Measurements from ENCODE around the gene STXBP3. TPM values are rescaled to one million over a fixed set of nuclear protein-coding genes. Genes with fewer than 3 reads are reported as not detected.

Gene STXBP3
- total and polyA plus RNA-seq, 2 of the 4 experiments (the other 2 are of a cell fraction): 19.1 to 19.7 TPM

GRCh38 chr1:108858230-108858950 lies 111.9 kb downstream of the STXBP3 start:
- no peak overlapping the region for H2BK5ac ChIP-seq (ENCODE audit: low read depth, low read length, poor library complexity, severe bottlenecking)
- no peaks in the 10 kb centered on the region for H3K79me1 ChIP-seq (ENCODE audit: low read depth in 1 of 2, low read length in 2 of 2)
- H3K4me2 ChIP-seq (ENCODE audit: low read depth, low read length): no peak overlapping the region
- H2BK15ac ChIP-seq (ENCODE audit: low read depth, low read length): no peak overlapping the region
- H2AK5ac ChIP-seq (ENCODE audit: low read depth, low read length): no peak overlapping the region
- ATAC-seq (ENCODE audit: low read depth) (0 out of 2 replicates have a peak, but pooled peaks have one; percentile 14), DNase-seq (no peak)
- peaks cover 4% of the 10 kb centered on the region; the same call in 1 of the 2 replicates for H3K27me3 ChIP-seq (ENCODE audit: control insufficient read depth, insufficient read depth, low read length)
- H3K14ac ChIP-seq (replicated peaks; ENCODE audit: low read depth, low read length): no peak overlapping the region
- H3K36me3 ChIP-seq (ENCODE audit: control insufficient read depth, insufficient read depth, low read length): no peaks in the 10 kb centered on the region
- H3K23ac ChIP-seq (ENCODE audit: low read depth, low read length): no peak overlapping the region
- dilution Hi-C loops (cut with HindIII; ENCODE audit: low sequenced_read_pairs, unreplicated experiment): no loop called here
- H4K91ac ChIP-seq (ENCODE audit: insufficient read depth, low read depth, low read length): no peak overlapping the region
- H2AFZ ChIP-seq (replicated peaks; ENCODE audit: low read length, poor library complexity): no peak overlapping the region
- no peaks in the 10 kb centered on the region for H3K9me1 ChIP-seq (ENCODE audit: insufficient read depth, low read length)
- H2BK20ac ChIP-seq (ENCODE audit: low read depth, low read length): no peak overlapping the region
- intact Hi-C loops (cut with micrococcal nuclease): no loop called here
- no CpG with 5 or more reads among the region's 6 CpGs for WGBS, 2 experiments (ENCODE audit: extremely low coverage in 2 of 2, insufficient read length in 1 of 2)
- H3K18ac ChIP-seq (ENCODE audit: low read depth, low read length): no peak overlapping the region
- no peaks in the 10 kb centered on the region for H3K4me1 ChIP-seq (ENCODE audit: control insufficient read depth, insufficient read depth, low read length)
- H3K4ac ChIP-seq (ENCODE audit: low read depth, low read length): no peak overlapping the region
- no peaks in the 10 kb centered on the region for H4K20me1 ChIP-seq (ENCODE audit: insufficient read depth, low read length)
- TF ChIP-seq SMC3 (IDR thresholded peaks at IDR 0.05; ENCODE audit: low read depth, low read length) (no peak), POLR2A (IDR thresholded peaks at IDR 0.05; ENCODE audit: low read depth, low read length) (no peak), RAD21 (IDR thresholded peaks at IDR 0.05; ENCODE audit: low read length) (no peak), MAZ (IDR thresholded peaks at IDR 0.05; ENCODE audit: borderline replicate concordance, low read depth, low read length) (no peak), BHLHE40 (IDR thresholded peaks at IDR 0.05; ENCODE audit: low read depth, low read length) (no peak)
- H2AK9ac ChIP-seq (replicated peaks; ENCODE audit: low read depth, low read length, poor library complexity): no peak overlapping the region
- no peak overlapping the region for H3K56ac ChIP-seq (ENCODE audit: extremely low read depth, insufficient read depth, low read length)
- in situ Hi-C loops (cut with MboI; ENCODE audit: low sequenced_read_pairs): no loop called here
- no TSS peak for BruUV-seq (replicated peaks)
- ChIA-PET CTCF (no interaction called here), POLR2A (ENCODE audit: unreplicated experiment) (no interaction called here)
- H4K5ac ChIP-seq (ENCODE audit: low read depth, low read length): no peak overlapping the region
- no peak overlapping the region for H3K4me3 ChIP-seq (ENCODE audit: insufficient read depth, low read depth, low read length)
- no peaks in the 10 kb centered on the region for H3K9me3 ChIP-seq (ENCODE audit: control insufficient read depth, insufficient read depth, low read length)
- no peak overlapping the region for H2BK120ac ChIP-seq (ENCODE audit: low read depth, low read length)
- no peak overlapping the region for H4K8ac ChIP-seq (ENCODE audit: low read depth in 2 of 2, low read length in 2 of 2)
- no peak overlapping the region for H3K27ac ChIP-seq (ENCODE audit: insufficient read depth, low read length)
- H3K9ac ChIP-seq (ENCODE audit: low read depth, low read length): no peak overlapping the region

Other genes with a start within 250 kb of the STXBP3 start
- gene EEIG2, start 186.6 kb upstream of the STXBP3 start, total RNA-seq (2012; rRNA removed): 4.8 and 5.8 TPM in 2 replicates
- 1.4 and 1.7 TPM in 2 replicates for gene EEIG2, start 186.6 kb upstream of the STXBP3 start, polyA plus RNA-seq (2012; rRNA removed)
- 0.28 and 0.54 TPM in 2 replicates for gene HENMT1, start 85.6 kb upstream of the STXBP3 start, total RNA-seq (2012; rRNA removed)
- gene HENMT1, start 85.6 kb upstream of the STXBP3 start, polyA plus RNA-seq (2012; rRNA removed): 0.43 and 0.67 TPM in 2 replicates
- gene PRPF38B, start 54.4 kb upstream of the STXBP3 start, total RNA-seq (2012; rRNA removed): 9.0 and 15.0 TPM in 2 replicates
- gene PRPF38B, start 54.4 kb upstream of the STXBP3 start, polyA plus RNA-seq (2012; rRNA removed): 15.5 and 19.3 TPM in 2 replicates
- gene FNDC7, start 33.8 kb upstream of the STXBP3 start, total RNA-seq (2012; rRNA removed): under 0.01 TPM in 1 of 2 replicates, not detected in the other
- 0.06 TPM in 1 of 2 replicates, not detected in the other for gene FNDC7, start 33.8 kb upstream of the STXBP3 start, polyA plus RNA-seq (2012; rRNA removed)
- gene AKNAD1, start 110.4 kb downstream of the STXBP3 start, total RNA-seq (2012; rRNA removed): 0.18 and 0.28 TPM in 2 replicates
- 0.07 and 0.55 TPM in 2 replicates for gene AKNAD1, start 110.4 kb downstream of the STXBP3 start, polyA plus RNA-seq (2012; rRNA removed)
- 16.7 and 23.1 TPM in 2 replicates for gene GPSM2, start 130.3 kb downstream of the STXBP3 start, total RNA-seq (2012; rRNA removed)
- gene GPSM2, start 130.3 kb downstream of the STXBP3 start, polyA plus RNA-seq (2012; rRNA removed): 7.1 and 9.3 TPM in 2 replicates
- gene CLCC1, start 216.8 kb downstream of the STXBP3 start, total RNA-seq (2012; rRNA removed): 29.6 and 41.4 TPM in 2 replicates
- gene CLCC1, start 216.8 kb downstream of the STXBP3 start, polyA plus RNA-seq (2012; rRNA removed): 18.0 and 19.3 TPM in 2 replicates

Data from IMR-90 (cell line).